ENCODE results near the gene AFP. TPM values are rescaled to one million over a fixed set of nuclear protein-coding genes. Genes with fewer than 3 reads are reported as not detected.
"Not testable (repeated sequence)": the region's sequence is repeated elsewhere in the genome, so short reads cannot be mapped to it uniquely, and the experiment has no call there.

The AFP gene
- total RNA-seq, result not detected in 2 replicates

DNA sequence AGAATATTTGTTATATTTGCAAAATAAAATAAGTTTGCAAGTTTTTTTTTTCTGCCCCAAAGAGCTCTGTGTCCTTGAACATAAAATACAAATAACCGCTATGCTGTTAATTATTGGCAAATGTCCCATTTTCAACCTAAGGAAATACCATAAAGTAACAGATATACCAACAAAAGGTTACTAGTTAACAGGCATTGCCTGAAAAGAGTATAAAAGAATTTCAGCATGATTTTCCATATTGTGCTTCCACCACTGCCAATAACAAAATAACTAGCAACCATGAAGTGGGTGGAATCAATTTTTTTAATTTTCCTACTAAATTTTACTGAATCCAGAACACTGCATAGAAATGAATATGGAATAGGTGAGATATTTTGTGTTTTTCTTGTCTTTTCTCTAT lies at the start of gene AFP:
Gene AFP, plus strand, starts transcription at position 238 of the 400 bp plus-strand sequence. Its CDS starts 42 bp downstream, at position 280.
- DNase-seq (ENCODE audit: low read depth, low spot score), result no peak

DNA sequence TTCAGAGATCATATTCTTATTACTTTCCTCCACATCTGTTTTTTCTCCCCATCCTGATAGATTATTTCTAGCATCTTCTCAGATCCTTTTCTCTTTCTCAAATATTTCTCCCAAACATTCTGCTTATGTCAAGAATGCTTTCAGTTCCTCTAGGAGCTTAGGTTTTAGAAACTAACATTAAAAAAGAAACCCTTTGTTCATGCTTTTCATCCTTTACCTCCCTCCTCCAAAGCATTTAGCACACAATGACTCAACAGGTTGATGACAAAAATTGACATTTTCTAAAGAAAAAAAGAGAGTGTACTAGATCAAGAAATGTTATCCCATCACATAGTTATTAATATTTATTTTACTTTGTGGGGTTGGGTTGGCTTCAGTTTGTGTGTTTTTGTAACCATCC lies 48.5 kb upstream of the AFP start:
- DNase-seq (ENCODE audit: low read depth, low spot score), result no peak

DNA sequence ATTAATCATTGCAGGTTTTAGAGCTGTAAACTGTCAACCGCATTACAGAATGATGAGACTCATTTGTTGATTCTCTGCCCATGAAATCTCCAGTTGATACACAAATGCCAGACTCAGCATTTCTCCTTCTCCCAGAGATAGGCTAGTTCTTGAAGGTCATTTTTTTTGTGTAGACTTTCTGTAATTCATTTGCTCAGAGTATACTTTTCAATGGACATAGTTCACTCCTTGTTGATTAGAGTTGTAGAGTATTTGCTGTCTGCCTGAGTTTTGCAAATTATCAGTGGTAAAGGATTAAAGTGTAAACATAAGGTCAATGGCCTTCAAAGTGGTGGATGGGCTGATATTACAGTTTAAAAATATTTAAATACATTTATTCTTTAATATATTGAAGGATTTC lies 47.1 kb upstream of the AFP start:
- no peak for DNase-seq (ENCODE audit: low read depth, low spot score)

DNA sequence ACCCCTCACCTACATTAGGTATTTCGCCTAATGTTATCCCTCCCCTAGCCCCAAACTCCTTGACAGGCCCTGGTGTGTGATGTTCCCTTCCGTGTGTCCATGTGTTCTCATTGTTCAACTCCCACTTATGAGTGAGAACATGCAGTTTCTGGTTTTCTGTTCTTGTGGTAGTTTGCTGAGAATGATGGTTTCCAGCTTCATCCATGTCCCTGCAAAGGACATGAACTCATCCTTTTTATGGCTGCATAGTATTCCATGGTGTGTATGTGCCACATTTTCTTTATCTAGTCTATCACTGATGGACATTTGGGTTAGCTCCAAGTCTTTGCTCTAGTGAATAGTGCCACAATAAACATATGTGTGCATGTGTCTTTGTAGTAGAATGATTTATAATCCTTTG lies 46.4 kb upstream of the AFP start:
- not testable (repeated sequence) for DNase-seq (ENCODE audit: low read depth, low spot score)

DNA sequence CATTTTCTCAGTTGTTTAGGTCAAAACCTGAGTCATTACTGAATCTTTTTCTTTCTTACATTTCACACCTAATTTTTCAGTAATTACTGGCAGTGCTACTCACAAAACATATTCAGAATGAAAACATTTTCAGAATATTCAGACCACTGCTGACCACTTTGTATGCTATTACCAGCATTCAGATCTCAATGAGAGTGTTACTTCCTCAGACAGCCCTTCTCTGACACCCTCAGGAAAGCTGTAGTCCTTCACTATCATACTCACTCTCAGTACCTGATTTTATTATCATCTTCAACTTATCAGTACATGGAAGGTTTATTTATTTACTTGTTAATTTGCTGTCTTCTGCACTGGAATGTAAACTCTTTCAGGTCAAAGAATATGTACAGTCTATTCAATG lies 44.2 kb upstream of the AFP start:
- no peak for DNase-seq (ENCODE audit: low read depth, low spot score)

DNA sequence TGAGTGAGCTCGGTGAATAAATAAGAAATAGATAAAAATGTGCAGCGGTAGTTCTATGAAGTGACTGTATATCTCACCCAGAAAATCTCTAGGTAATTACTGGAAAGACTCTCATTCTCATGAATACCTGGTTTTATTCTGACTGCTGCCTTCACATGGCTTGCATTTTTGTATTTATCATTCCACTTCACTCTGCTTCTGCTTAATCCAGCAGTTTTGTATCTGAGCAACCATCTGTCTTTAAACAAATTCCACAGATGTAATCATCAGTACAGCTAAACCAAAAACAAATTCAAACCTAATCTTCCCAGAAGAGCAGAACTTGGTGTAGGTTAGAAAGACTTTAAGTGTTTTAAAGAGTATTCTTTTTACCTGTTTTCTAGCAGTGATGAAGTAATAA lies 43.1 kb upstream of the AFP start:
- DNase-seq (ENCODE audit: low read depth, low spot score), result no peak

- DNase-seq (ENCODE audit: low read depth, low spot score), result no peak
Measured at GRCh38 chr4:73396304-73396703, 39.7 kb upstream of the AFP start.

GRCh38 chr4:73396993-73397972 lies 38.7 kb upstream of the AFP start:
- DNase-seq (ENCODE audit: low read depth, low spot score), result no peak

GRCh38 chr4:73401412-73401811 lies 34.6 kb upstream of the AFP start:
- no peak for DNase-seq (ENCODE audit: low read depth, low spot score)

DNA sequence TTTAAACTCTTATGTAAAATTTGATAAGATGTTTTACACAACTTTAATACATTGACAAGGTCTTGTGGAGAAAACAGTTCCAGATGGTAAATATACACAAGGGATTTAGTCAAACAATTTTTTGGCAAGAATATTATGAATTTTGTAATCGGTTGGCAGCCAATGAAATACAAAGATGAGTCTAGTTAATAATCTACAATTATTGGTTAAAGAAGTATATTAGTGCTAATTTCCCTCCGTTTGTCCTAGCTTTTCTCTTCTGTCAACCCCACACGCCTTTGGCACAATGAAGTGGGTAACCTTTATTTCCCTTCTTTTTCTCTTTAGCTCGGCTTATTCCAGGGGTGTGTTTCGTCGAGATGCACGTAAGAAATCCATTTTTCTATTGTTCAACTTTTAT lies 32.0 kb upstream of the AFP start, which contains the start of gene ALB:
Gene ALB, plus strand, starts transcription at position 246 of the 400 bp plus-strand sequence. Its CDS starts 41 bp downstream, at position 287.
- DNase-seq (ENCODE audit: low read depth, low spot score), result no peak

- DNase-seq (ENCODE audit: low read depth, low spot score), result no peak
Measured at GRCh38 chr4:73404457-73404856, 31.6 kb upstream of the AFP start.

DNA sequence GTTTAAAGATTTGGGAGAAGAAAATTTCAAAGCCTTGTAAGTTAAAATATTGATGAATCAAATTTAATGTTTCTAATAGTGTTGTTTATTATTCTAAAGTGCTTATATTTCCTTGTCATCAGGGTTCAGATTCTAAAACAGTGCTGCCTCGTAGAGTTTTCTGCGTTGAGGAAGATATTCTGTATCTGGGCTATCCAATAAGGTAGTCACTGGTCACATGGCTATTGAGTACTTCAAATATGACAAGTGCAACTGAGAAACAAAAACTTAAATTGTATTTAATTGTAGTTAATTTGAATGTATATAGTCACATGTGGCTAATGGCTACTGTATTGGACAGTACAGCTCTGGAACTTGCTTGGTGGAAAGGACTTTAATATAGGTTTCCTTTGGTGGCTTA lies 30.9 kb upstream of the AFP start:
- DNase-seq (ENCODE audit: low read depth, low spot score), result no peak

DNA sequence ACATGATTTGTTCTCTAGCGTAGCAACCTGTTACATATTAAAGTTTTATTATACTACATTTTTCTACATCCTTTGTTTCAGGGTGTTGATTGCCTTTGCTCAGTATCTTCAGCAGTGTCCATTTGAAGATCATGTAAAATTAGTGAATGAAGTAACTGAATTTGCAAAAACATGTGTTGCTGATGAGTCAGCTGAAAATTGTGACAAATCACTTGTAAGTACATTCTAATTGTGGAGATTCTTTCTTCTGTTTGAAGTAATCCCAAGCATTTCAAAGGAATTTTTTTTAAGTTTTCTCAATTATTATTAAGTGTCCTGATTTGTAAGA lies 29.5 kb upstream of the AFP start:
- no peak for DNase-seq (ENCODE audit: low read depth, low spot score)

- DNase-seq (ENCODE audit: low read depth, low spot score), result no peak
Measured at GRCh38 chr4:73407227-73407673, 28.8 kb upstream of the AFP start.

- no peak for DNase-seq (ENCODE audit: low read depth, low spot score)
Measured at GRCh38 chr4:73408181-73408867, 27.7 kb upstream of the AFP start.

DNA sequence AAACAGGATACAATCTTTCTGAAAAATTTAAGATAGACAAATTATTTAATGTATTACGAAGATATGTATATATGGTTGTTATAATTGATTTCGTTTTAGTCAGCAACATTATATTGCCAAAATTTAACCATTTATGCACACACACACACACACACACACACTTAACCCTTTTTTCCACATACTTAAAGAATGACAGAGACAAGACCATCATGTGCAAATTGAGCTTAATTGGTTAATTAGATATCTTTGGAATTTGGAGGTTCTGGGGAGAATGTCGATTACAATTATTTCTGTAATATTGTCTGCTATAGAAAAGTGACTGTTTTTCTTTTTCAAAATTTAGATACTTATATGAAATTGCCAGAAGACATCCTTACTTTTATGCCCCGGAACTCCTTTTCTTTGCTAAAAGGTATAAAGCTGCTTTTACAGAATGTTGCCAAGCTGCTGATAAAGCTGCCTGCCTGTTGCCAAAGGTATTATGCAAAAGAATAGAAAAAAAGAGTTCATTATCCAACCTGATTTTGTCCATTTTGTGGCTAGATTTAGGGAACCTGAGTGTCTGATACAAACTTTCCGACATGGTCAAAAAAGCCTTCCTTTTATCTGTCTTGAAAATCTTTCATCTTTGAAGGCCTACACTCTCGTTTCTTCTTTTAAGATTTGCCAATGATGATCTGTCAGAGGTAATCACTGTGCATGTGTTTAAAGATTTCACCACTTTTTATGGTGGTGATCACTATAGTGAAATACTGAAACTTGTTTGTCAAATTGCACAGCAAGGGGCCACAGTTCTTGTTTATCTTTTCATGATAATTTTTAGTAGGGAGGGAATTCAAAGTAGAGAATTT lies 26.8 kb upstream of the AFP start:
- no peak for DNase-seq (ENCODE audit: low read depth, low spot score)

DNA sequence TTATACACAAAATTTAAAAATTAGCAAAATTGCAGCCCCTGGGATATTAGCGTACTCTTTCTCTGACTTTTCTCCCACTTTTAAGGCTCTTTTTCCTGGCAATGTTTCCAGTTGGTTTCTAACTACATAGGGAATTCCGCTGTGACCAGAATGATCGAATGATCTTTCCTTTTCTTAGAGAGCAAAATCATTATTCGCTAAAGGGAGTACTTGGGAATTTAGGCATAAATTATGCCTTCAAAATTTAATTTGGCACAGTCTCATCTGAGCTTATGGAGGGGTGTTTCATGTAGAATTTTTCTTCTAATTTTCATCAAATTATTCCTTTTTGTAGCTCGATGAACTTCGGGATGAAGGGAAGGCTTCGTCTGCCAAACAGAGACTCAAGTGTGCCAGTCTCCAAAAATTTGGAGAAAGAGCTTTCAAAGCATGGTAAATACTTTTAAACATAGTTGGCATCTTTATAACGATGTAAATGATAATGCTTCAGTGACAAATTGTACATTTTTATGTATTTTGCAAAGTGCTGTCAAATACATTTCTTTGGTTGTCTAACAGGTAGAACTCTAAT lies 26.0 kb upstream of the AFP start:
- no peak for DNase-seq (ENCODE audit: low read depth, low spot score)

DNA sequence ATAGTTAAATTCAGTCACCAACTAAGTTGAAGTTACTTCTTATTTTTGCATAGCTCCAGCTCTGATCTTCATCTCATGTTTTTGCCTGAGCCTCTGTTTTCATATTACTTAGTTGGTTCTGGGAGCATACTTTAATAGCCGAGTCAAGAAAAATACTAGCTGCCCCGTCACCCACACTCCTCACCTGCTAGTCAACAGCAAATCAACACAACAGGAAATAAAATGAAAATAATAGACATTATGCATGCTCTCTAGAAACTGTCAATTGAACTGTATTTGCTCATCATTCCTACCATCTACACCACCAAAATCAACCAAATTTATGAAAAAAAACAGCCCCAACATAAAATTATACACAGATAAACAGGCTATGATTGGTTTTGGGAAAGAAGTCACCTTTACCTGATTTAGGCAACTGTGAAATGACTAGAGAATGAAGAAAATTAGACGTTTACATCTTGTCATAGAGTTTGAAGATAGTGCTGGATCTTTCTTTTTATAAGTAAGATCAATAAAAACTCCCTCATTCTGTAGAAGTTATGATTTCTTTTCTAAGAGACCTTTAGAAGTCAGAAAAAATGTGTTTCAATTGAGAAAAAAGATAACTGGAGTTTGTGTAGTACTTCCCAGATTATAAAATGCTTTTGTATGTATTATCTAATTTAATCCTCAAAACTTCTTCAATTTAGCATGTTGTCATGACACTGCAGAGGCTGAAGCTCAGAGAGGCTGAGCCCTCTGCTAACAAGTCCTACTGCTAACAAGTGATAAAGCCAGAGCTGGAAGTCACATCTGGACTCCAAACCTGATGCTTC lies 24.9 kb upstream of the AFP start:
- DNase-seq (ENCODE audit: low read depth, low spot score), result no peak

- DNase-seq (ENCODE audit: low read depth, low spot score), result no peak
Measured at GRCh38 chr4:73411731-73412414, 24.1 kb upstream of the AFP start.

GRCh38 chr4:73413294-73413755 lies 22.7 kb upstream of the AFP start:
- no peak for DNase-seq (ENCODE audit: low read depth, low spot score)

Measured in pulmonary artery endothelial cell (primary cell).